ENCODE results near the gene CBLL1. TPM values are rescaled to one million over a fixed set of nuclear protein-coding genes. Genes with fewer than 3 reads are reported as not detected.

The CBLL1 gene
- total RNA-seq, 1 donor from 2014 or later: 25.3 TPM

DNA sequence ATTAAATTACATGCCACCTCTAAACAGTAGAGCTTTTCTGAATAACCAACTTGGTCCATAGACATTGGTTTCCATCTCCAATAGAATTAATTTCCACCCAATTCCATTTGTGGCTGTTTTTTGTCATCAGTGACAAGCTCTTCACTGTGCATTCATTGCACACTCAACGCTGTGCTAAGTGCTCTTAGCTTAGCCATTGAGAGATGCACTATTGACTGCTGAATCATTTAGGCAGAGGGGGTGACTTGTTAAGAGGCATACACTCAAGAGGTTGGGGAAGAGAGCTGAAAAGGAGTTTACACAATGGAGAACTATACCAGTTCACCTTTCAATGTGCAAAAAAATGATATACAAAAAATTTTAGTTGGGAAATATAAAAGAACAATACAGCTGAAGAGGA is 31.9 kb upstream of the CBLL1 start:
- no peaks in the 10 kb centered on the region for H3K9me3 Mint-ChIP-seq
- TF ChIP-seq, protein P1, sequence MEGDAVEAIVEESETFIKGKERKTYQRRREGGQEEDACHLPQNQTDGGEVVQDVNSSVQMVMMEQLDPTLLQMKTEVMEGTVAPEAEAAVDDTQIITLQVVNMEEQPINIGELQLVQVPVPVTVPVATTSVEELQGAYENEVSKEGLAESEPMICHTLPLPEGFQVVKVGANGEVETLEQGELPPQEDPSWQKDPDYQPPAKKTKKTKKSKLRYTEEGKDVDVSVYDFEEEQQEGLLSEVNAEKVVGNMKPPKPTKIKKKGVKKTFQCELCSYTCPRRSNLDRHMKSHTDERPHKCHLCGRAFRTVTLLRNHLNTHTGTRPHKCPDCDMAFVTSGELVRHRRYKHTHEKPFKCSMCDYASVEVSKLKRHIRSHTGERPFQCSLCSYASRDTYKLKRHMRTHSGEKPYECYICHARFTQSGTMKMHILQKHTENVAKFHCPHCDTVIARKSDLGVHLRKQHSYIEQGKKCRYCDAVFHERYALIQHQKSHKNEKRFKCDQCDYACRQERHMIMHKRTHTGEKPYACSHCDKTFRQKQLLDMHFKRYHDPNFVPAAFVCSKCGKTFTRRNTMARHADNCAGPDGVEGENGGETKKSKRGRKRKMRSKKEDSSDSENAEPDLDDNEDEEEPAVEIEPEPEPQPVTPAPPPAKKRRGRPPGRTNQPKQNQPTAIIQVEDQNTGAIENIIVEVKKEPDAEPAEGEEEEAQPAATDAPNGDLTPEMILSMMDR (IDR thresholded peaks at IDR 0.05; ENCODE audit: unreplicated experiment): no peak
- no peak for DNase-seq (ENCODE audit: low spot score in 2 of 2, unreplicated experiment in 2 of 2)
- H3K27ac Mint-ChIP-seq: no peak overlapping the region
- H3K36me3 Mint-ChIP-seq: no peaks in the 10 kb centered on the region
- peaks cover 2% of the 10 kb centered on the region for H3K27me3 Mint-ChIP-seq (ENCODE audit: low read depth)
- peaks cover 3% of the 10 kb centered on the region for H3K4me1 Mint-ChIP-seq
- H3K4me3 Mint-ChIP-seq: no peak overlapping the region

DNA sequence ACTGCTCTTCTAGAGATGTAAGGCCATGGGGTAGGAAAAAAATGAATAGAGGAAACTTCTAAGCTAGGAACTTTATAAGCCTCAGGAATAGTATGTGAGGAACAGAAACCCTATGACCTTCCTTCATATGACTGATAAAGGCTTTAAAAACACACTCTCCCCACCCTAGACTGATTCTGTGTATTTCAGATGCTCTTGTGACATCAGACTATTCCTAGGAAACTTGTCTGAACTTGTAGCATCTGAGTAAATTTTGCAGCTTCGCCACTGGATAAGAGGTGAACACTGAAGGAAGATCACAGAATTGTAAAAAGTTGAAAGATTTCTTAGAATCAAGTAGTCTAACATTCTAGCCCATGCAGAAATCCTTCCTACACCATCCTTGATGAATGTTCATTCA is 31.0 kb upstream of the CBLL1 start:
- Mint-ChIP-seq H3K4me3 (no peak overlapping the region), H3K9me3 (no peaks in the 10 kb centered on the region), H3K27me3 (ENCODE audit: low read depth) (peaks cover 2% of the 10 kb centered on the region), H3K27ac (no peak overlapping the region), H3K4me1 (no peaks in the 10 kb centered on the region), H3K36me3 (no peaks in the 10 kb centered on the region)
- no peak for DNase-seq (ENCODE audit: low spot score in 2 of 2, unreplicated experiment in 2 of 2)
- TF ChIP-seq, protein P1 (IDR thresholded peaks at IDR 0.05; ENCODE audit: unreplicated experiment): no peak

DNA sequence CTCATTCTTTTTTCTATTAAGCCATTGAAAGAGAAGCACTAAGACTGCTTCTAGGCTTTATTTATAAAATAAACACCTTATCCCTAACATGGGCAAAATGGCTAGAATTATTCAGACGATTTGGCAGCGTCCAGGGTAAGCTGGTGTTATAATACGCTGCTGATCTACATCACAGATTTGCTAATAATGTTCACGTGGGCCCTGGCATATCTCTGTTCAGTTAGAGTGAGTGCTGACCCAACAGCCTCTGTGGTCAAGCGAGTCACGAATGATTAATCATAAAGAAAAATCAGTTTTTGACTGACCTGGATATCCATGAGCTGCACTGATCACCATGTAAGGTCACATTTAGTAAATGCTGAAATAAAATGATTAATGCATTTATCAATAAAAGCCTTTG is 28.4 kb upstream of the CBLL1 start:
- H3K36me3 Mint-ChIP-seq: no peaks in the 10 kb centered on the region
- H3K4me1 Mint-ChIP-seq: peaks cover 4% of the 10 kb centered on the region
- DNase-seq (ENCODE audit: low spot score in 2 of 2, unreplicated experiment in 2 of 2): no peak
- H3K4me3 Mint-ChIP-seq: no peak overlapping the region
- H3K27ac Mint-ChIP-seq: no peak overlapping the region
- TF ChIP-seq, protein P1 (IDR thresholded peaks at IDR 0.05; ENCODE audit: unreplicated experiment): no peak
- no peaks in the 10 kb centered on the region for H3K9me3 Mint-ChIP-seq
- peaks cover 2% of the 10 kb centered on the region for H3K27me3 Mint-ChIP-seq (ENCODE audit: low read depth)

DNA sequence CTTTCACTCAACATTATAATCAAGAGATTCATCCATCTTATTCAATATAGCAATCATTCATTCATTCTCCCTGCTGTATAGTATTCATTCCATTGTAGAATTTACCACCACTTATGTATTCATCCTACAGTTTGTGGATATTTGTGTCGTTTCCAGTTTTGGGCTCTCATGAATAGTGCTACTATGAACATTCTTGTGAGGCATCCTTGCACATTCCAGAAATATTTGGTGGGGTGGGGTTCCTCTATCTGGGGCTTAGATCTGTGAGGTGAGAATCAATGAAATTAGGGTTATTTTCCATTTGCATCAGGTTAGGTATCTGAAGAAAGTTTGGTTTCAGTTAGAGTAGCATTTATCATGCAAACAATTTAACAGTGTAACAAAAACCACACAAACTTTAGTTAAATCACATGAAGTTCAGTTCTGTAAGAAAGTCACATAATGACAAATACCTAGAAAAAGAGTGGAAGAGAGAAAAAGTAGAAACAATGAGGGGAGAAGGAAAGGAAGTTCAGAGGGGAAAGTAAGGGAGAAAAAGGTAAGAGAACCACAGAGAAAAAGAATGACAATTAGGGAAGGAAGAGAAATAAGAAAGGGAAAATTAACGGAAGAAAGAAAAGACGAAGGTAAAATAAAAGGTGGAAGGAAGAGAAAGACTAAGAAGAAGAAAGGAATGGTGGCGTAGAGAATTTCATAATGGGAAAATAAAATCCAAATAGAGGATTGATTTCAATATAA is 25.3 kb upstream of the CBLL1 start:
- H3K4me1 Mint-ChIP-seq: peaks cover 4% of the 10 kb centered on the region
- no peaks in the 10 kb centered on the region for H3K9me3 Mint-ChIP-seq
- TF ChIP-seq, protein P1 (IDR thresholded peaks at IDR 0.05; ENCODE audit: unreplicated experiment): no peak
- no peak overlapping the region for H3K4me3 Mint-ChIP-seq
- H3K27me3 Mint-ChIP-seq (ENCODE audit: low read depth): no peaks in the 10 kb centered on the region
- no peak for DNase-seq (ENCODE audit: low spot score in 2 of 2, unreplicated experiment in 2 of 2)
- H3K36me3 Mint-ChIP-seq: no peaks in the 10 kb centered on the region
- no peak overlapping the region for H3K27ac Mint-ChIP-seq

DNA sequence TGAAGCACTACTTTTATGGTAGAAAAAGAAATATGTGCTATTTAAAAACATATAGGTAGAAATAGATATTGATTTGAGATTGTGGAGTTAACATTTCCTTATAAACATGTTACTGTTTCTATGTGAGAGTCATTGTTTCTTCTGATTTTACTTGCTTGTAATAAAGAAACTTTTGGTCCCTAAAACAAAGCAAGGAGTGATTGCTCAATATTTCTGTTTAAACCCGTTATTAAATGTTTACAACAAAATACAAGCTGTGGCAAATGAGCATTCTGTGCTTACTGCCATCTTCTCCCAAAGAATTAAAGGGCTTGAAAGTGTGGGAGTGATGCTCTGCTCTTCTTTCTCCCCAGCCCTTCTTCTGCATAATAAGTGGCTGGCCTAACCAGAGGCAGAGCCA is 22.7 kb upstream of the CBLL1 start:
- peaks cover 4% of the 10 kb centered on the region for H3K4me1 Mint-ChIP-seq
- TF ChIP-seq, protein P1 (IDR thresholded peaks at IDR 0.05; ENCODE audit: unreplicated experiment): no peak
- H3K27ac Mint-ChIP-seq: no peak overlapping the region
- H3K36me3 Mint-ChIP-seq: no peaks in the 10 kb centered on the region
- no peak overlapping the region for H3K4me3 Mint-ChIP-seq
- H3K27me3 Mint-ChIP-seq (ENCODE audit: low read depth): peaks cover 4% of the 10 kb centered on the region
- no peak for DNase-seq (ENCODE audit: low spot score in 2 of 2, unreplicated experiment in 2 of 2)
- H3K9me3 Mint-ChIP-seq: no peaks in the 10 kb centered on the region

Measured in mesothelial cell of epicardium (in vitro differentiated cells).